Measurements from ENCODE around the gene COA6. TPM values are rescaled to one million over a fixed set of nuclear protein-coding genes. Genes with fewer than 3 reads are reported as not detected.

Gene COA6
- total and polyA plus RNA-seq, 8 donors = 23.3 to 27.4 (median 24.5) TPM

GRCh38 chr1:234388094-234388493 is 14.8 kb downstream of the COA6 start:
- no peak for ATAC-seq

DNA sequence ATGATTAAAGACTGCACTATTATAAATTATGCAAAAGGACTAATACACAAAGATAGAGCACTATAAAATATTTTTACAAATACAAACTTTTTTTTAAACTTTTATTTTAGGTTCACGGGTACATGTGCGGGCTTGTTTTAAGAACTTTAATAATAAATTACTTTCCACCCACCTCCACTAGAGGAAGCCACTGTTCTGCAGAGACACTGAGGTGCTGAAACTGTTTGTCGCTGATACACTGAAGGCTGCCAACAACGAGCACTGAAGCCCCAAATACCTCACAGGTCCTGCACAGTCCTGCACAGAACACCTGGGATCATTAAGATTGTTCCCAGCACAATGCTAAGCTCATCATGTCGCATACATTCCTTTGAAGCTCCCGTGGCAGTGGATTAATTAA is 19.9 kb downstream of the COA6 start:
- peaks cover 0 to 30% of the 10 kb centered on the region in 2 donors for H3K36me3 ChIP-seq
- no peak for DNase-seq
- ATAC-seq = no peak
- intact Hi-C loops (cut with DNase I) = no loop called here
- H3K27me3 ChIP-seq = no peaks in the 10 kb centered on the region
- TF ChIP-seq, protein P1, sequence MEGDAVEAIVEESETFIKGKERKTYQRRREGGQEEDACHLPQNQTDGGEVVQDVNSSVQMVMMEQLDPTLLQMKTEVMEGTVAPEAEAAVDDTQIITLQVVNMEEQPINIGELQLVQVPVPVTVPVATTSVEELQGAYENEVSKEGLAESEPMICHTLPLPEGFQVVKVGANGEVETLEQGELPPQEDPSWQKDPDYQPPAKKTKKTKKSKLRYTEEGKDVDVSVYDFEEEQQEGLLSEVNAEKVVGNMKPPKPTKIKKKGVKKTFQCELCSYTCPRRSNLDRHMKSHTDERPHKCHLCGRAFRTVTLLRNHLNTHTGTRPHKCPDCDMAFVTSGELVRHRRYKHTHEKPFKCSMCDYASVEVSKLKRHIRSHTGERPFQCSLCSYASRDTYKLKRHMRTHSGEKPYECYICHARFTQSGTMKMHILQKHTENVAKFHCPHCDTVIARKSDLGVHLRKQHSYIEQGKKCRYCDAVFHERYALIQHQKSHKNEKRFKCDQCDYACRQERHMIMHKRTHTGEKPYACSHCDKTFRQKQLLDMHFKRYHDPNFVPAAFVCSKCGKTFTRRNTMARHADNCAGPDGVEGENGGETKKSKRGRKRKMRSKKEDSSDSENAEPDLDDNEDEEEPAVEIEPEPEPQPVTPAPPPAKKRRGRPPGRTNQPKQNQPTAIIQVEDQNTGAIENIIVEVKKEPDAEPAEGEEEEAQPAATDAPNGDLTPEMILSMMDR (IDR thresholded peaks at IDR 0.05) = no peak
- no peak overlapping the region for H3K27ac ChIP-seq
- no peaks in the 10 kb centered on the region for H3K9me3 ChIP-seq
- H3K4me3 ChIP-seq = no peak overlapping the region
- H3K4me1 ChIP-seq = peaks cover 0 to 13% of the 10 kb centered on the region in 2 donors

More at GRCh38 chr1:234388094-234388493, 14.8 kb downstream of the COA6 start:
- DNase-seq = no peak
- H3K9me3 ChIP-seq = no peaks in the 10 kb centered on the region
- no peak overlapping the region for H3K4me3 ChIP-seq
- TF ChIP-seq, protein P1 (IDR thresholded peaks at IDR 0.05) = no peak
- H3K27me3 ChIP-seq = no peaks in the 10 kb centered on the region
- no peak overlapping the region for H3K27ac ChIP-seq
- H3K36me3 ChIP-seq = peaks cover 0 to 36% of the 10 kb centered on the region in 2 donors
- H3K4me1 ChIP-seq = no peaks in the 10 kb centered on the region
- intact Hi-C loops (cut with DNase I) = no loop called here

DNA sequence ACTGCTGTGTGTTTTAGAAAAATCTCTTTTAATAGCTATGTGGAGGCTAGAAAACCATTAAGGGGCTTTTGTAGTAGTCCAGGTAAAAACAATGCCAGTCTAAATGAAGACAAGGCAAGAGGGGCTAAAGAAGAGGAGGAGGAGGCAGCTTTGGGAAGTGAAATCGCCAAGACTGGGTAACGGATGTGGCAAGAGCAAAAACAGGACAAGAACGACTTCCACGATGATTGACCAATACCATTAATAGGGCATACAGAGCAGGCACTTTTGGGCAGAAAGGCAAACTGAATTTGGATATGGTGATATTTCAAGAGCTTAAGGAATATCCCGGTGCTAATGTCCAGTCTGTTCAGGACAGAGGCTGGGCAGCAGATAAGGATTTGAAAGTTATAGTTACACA is 22.0 kb downstream of the COA6 start:
- ATAC-seq = no peak
- intact Hi-C loops (cut with DNase I) = no loop called here

DNA sequence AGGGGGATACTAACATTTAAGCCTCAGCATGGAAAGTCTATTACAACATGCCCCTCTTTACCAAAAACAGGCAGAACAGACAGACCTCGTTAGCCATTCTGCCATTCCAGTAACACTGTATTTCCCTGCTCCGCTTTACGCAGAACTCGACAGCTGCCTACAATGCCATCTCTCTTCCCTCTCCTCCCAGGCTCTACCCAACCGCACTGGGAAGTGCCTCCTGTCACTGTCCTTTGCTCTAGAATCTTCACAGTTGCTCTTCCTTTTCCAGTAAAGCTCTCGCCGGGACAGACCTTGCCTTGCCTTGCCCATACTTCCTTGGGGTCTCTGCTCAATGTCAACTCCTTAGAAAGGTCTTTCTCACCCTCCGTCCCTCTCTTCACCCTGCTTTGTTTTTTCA is 22.8 kb downstream of the COA6 start:
- intact Hi-C loops (cut with DNase I) = no loop called here
- H3K36me3 ChIP-seq = peaks cover 0 to 22% of the 10 kb centered on the region in 2 donors
- no peaks in the 10 kb centered on the region for H3K9me3 ChIP-seq
- H3K27ac ChIP-seq = no peak overlapping the region
- DNase-seq = no peak
- TF ChIP-seq, protein P1 (IDR thresholded peaks at IDR 0.05) = no peak
- H3K27me3 ChIP-seq = no peaks in the 10 kb centered on the region
- no peak for ATAC-seq
- H3K4me1 ChIP-seq = peaks cover 0 to 32% of the 10 kb centered on the region in 2 donors
- H3K4me3 ChIP-seq = no peak overlapping the region

More for the DNA sequence above, 22.0 kb downstream of the COA6 start:
- no peak overlapping the region for H3K27ac ChIP-seq
- DNase-seq = no peak
- TF ChIP-seq, protein P1 (IDR thresholded peaks at IDR 0.05) = no peak
- no peaks in the 10 kb centered on the region for H3K27me3 ChIP-seq
- no peak overlapping the region for H3K4me3 ChIP-seq
- H3K9me3 ChIP-seq = no peaks in the 10 kb centered on the region
- H3K36me3 ChIP-seq = peaks cover 0 to 30% of the 10 kb centered on the region in 2 donors
- H3K4me1 ChIP-seq = peaks cover 0 to 24% of the 10 kb centered on the region in 2 donors

- TF ChIP-seq, protein P1 (IDR thresholded peaks at IDR 0.05) = no peak
- Histone ChIP-seq H3K4me3 (no peak overlapping the region), H3K4me1 (peaks cover 0 to 32% of the 10 kb centered on the region in 2 donors), H3K27me3 (no peaks in the 10 kb centered on the region), H3K27ac (peak overlapping the region in 1 of 2 donors; percentile 5), H3K36me3 (peaks cover 0 to 14% of the 10 kb centered on the region in 2 donors), H3K9me3 (no peaks in the 10 kb centered on the region)
- intact Hi-C loops (cut with DNase I) = no loop called here
- ATAC-seq (no peak), DNase-seq (no peak)
Observed at GRCh38 chr1:234396871-234397270, 23.6 kb downstream of the COA6 start.

All from left lung (tissue), 10 donors.